ENCODE data around the gene FIS1.

The FIS1 gene

DNA sequence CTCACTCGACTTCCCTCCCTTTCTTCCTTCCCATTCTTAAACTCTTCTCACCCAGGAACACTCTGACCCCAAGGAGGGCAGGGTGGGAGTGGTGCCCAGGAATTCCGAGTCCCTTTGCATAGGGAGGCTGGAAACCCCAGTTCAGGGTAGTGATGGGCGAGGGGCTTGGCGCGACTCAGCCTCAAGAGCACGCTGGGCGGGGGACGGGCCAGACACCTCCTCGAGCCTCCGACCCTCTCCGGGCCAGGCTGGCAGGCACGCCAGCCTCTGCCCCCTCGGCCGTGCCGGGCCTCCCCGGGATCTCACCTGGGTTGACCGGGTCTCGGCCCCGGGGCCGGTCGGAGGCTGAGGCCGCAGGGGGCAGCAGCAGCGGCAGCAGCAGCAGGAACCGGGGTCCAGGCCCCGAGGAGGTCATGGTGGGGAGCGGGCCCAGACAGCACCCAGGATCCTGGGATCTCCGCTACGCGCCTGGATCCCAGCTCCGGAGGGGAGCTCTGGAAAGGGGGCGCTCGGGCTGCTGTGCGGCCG, 28.0 kb downstream of the FIS1 start:
- no peak for DNase-seq (ENCODE audit: low spot score)
- TF ChIP-seq, protein P1, sequence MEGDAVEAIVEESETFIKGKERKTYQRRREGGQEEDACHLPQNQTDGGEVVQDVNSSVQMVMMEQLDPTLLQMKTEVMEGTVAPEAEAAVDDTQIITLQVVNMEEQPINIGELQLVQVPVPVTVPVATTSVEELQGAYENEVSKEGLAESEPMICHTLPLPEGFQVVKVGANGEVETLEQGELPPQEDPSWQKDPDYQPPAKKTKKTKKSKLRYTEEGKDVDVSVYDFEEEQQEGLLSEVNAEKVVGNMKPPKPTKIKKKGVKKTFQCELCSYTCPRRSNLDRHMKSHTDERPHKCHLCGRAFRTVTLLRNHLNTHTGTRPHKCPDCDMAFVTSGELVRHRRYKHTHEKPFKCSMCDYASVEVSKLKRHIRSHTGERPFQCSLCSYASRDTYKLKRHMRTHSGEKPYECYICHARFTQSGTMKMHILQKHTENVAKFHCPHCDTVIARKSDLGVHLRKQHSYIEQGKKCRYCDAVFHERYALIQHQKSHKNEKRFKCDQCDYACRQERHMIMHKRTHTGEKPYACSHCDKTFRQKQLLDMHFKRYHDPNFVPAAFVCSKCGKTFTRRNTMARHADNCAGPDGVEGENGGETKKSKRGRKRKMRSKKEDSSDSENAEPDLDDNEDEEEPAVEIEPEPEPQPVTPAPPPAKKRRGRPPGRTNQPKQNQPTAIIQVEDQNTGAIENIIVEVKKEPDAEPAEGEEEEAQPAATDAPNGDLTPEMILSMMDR (IDR thresholded peaks at IDR 0.05; ENCODE audit: poor library complexity, severe bottlenecking): no peak
- Histone ChIP-seq H3K4me1 (ENCODE audit: insufficient read depth, poor library complexity, severe bottlenecking) (no peaks in the 10 kb centered on the region), H3K27ac (ENCODE audit: poor library complexity, severe bottlenecking) (peak overlapping the region; percentile 79), H3K9me3 (ENCODE audit: severe bottlenecking) (no peaks in the 10 kb centered on the region), H3K27me3 (ENCODE audit: insufficient read depth, poor library complexity, severe bottlenecking) (no peaks in the 10 kb centered on the region), H3K4me3 (ENCODE audit: severe bottlenecking) (peak overlapping the region; percentile 50), H3K36me3 (ENCODE audit: low read depth) (peaks cover 28% of the 10 kb centered on the region)
- ATAC-seq (ENCODE audit: low read depth): peak; percentile 5

DNA sequence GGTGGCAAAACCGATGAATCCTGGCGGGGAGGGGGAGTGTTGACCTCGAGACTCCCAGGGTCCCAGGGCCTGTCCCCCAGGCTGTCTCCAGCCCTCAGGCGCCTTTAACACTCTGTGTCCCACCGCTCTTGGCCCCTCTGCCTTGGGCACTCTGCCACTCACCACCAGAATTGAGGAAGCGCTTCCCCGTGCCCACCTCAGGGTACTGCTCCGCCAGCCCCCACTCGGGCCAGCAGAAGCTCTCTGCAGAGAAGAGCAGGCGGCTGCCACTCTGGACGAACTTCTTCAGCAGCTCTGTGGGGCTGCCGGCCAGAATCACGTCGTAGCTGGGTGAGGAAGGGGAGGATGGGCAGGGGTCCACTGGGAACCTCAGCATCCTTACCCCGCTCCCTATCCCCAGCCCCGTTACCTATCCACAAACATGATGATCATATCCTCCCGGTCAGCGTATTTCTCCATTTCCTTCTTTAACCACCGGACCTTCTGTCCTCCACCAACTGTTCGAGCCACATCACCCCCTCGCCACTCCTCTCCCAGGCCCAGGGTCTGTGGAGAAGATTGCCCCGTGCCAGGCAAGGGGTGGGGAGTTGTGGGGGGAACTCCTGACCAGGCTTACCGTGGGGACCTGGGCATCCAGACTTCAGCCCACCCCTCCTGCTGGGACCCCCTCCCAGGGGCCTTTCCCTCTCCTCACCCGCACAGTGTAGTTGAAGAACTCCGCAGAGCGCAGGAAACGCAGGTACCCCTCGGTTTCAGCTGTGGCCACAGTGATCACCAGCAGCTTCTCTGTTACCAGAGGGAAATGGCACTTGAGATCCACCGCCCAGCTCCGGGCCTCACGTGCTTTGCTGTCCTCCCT, 28.7 kb downstream of the FIS1 start:
- Histone ChIP-seq H3K27me3 (ENCODE audit: insufficient read depth, poor library complexity, severe bottlenecking) (no peaks in the 10 kb centered on the region), H3K36me3 (ENCODE audit: low read depth) (peaks cover 32% of the 10 kb centered on the region), H3K4me3 (ENCODE audit: severe bottlenecking) (peak overlapping the region; percentile 50), H3K9me3 (ENCODE audit: severe bottlenecking) (no peaks in the 10 kb centered on the region), H3K27ac (ENCODE audit: poor library complexity, severe bottlenecking) (peak overlapping the region; percentile 79), H3K4me1 (ENCODE audit: insufficient read depth, poor library complexity, severe bottlenecking) (no peaks in the 10 kb centered on the region)
- ATAC-seq (ENCODE audit: low read depth) (no peak), DNase-seq (ENCODE audit: low spot score) (no peak)
- TF ChIP-seq, protein P1 (IDR thresholded peaks at IDR 0.05; ENCODE audit: poor library complexity, severe bottlenecking): no peak

DNA sequence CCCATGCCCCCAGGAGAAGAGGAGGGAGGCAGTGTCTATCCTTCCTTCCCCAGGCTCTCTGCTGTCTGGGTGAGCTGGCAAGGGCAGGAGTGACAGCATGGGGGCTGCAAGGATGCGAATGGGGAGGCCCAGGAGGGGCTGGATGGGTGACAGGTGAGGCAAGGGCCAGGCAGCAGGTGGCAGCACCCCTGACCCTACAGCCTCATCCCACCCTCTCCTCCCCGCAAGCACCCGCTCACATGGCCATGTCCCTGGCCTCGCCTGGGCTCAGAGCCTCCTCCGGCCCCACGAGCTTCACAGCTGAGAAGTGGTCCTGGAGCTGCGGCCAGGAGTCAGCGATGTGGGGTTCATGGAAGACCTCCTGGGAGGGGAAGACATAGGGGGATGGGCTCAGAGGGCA, 32.9 kb downstream of the FIS1 start:
- Histone ChIP-seq H3K27me3 (ENCODE audit: insufficient read depth, poor library complexity, severe bottlenecking) (no peaks in the 10 kb centered on the region), H3K9me3 (ENCODE audit: severe bottlenecking) (no peaks in the 10 kb centered on the region), H3K36me3 (ENCODE audit: low read depth) (peaks cover 53% of the 10 kb centered on the region), H3K4me1 (ENCODE audit: insufficient read depth, poor library complexity, severe bottlenecking) (no peaks in the 10 kb centered on the region), H3K27ac (ENCODE audit: poor library complexity, severe bottlenecking) (no peak overlapping the region), H3K4me3 (ENCODE audit: severe bottlenecking) (no peak overlapping the region)
- TF ChIP-seq, protein P1 (IDR thresholded peaks at IDR 0.05; ENCODE audit: poor library complexity, severe bottlenecking): no peak
- ATAC-seq (ENCODE audit: low read depth) (no peak), DNase-seq (ENCODE audit: low spot score) (no peak)

DNA sequence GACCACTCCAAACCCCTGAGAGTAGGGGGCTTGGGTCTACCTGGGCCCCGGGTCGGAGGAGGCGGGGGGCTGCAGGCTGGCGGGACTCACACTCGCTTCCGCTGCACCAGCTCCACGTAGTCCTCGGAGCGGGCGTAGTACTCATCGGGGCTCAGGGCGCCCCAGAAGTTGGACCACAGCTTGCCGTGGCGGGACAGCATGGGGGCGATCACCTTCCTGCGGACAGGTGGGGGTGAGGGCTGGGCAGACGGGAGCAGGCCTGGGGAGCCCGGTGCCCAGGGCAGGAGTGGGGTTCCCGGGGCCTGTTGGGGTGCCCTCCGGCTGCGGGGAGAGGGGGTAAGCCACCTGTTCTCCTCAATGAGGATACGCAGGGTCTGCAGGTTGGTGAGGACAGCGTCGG, 33.4 kb downstream of the FIS1 start:
- Histone ChIP-seq H3K4me1 (ENCODE audit: insufficient read depth, poor library complexity, severe bottlenecking) (no peaks in the 10 kb centered on the region), H3K36me3 (ENCODE audit: low read depth) (peaks cover 53% of the 10 kb centered on the region)
- TF ChIP-seq, protein P1 (IDR thresholded peaks at IDR 0.05; ENCODE audit: poor library complexity, severe bottlenecking): no peak

DNA sequence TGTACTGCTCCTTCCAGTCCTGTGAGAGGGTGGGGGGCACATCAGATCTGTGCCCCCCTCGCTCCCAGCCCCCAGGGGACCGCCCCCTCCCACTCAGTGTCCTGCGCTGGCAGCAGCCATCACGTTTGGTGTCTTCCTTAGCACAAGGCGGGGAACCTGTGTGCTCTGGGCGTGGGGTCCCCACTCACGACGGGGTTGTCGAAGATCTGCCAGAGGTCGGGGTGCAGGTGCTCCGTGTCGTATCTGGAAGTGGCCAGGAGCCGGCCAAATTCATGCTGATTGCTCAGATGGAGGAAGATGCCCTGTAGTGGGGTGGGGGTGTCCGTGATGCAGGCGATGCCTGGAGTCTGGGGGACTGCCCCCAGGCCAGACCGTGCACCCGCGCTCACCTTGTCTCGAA, 34.7 kb downstream of the FIS1 start:
- no peaks in the 10 kb centered on the region for H3K4me1 ChIP-seq (ENCODE audit: insufficient read depth, poor library complexity, severe bottlenecking)
- no peak for ATAC-seq (ENCODE audit: low read depth)
- TF ChIP-seq, protein P1 (IDR thresholded peaks at IDR 0.05; ENCODE audit: poor library complexity, severe bottlenecking): no peak
- H3K27ac ChIP-seq (ENCODE audit: poor library complexity, severe bottlenecking): no peak overlapping the region
- no peak for DNase-seq (ENCODE audit: low spot score)
- no peak overlapping the region for H3K4me3 ChIP-seq (ENCODE audit: severe bottlenecking)
- no peaks in the 10 kb centered on the region for H3K27me3 ChIP-seq (ENCODE audit: insufficient read depth, poor library complexity, severe bottlenecking)
- H3K36me3 ChIP-seq (ENCODE audit: low read depth): peaks cover 43% of the 10 kb centered on the region
- H3K9me3 ChIP-seq (ENCODE audit: severe bottlenecking): no peaks in the 10 kb centered on the region

More for the DNA sequence above, 33.4 kb downstream of the FIS1 start:
- Histone ChIP-seq H3K27me3 (ENCODE audit: insufficient read depth, poor library complexity, severe bottlenecking) (no peaks in the 10 kb centered on the region), H3K9me3 (ENCODE audit: severe bottlenecking) (no peaks in the 10 kb centered on the region), H3K4me3 (ENCODE audit: severe bottlenecking) (no peak overlapping the region), H3K27ac (ENCODE audit: poor library complexity, severe bottlenecking) (no peak overlapping the region)
- DNase-seq (ENCODE audit: low spot score): no peak
- ATAC-seq (ENCODE audit: low read depth): no peak
